GM12892 (cell line): ENCODE data around the gene OTOP2.

Experiments
- DNase-seq: peaks from one replicate; pipeline ENCODE4 v3.0.0; 2011; ENCODE audit not compliant: insufficient read length
- FAIRE-seq: peaks from 2 replicates; lab custom pipeline; 2011; peaks lifted over from hg19 to GRCh38; lab: Jason Lieb, UNC
- POLR2A ChIP-seq: IDR thresholded peaks from 2 replicates; pipeline ENCODE4 v1.6.1; 2011; ENCODE audit warnings: low read depth, low read length, control low read depth
- POLR2AphosphoS5 ChIP-seq: IDR thresholded peaks from 2 replicates; pipeline ENCODE4 v1.6.1; 2011; ENCODE audit warnings: low read depth, low read length, control low read depth
- TAF1 ChIP-seq: IDR thresholded peaks from 2 replicates; pipeline ENCODE4 v1.6.1; 2011; ENCODE audit warnings: low read depth, mild to moderate bottlenecking, control low read depth, low read length, borderline replicate concordance

The OTOP2 gene

GRCh38 chr17:74888469-74888868, 35.6 kb upstream of the OTOP2 start:
- FAIRE-seq = no peak
- DNase-seq = no peak
- no peak for TF ChIP-seq TAF1
- TF ChIP-seq POLR2AphosphoS5 = no peak
- no peak for TF ChIP-seq POLR2A

- TF ChIP-seq POLR2A (no peak), TAF1 (no peak), POLR2AphosphoS5 (no peak)
- FAIRE-seq = no peak
- DNase-seq = no peak
Observed at GRCh38 chr17:74890554-74890953, 33.5 kb upstream of the OTOP2 start.

- no peak for DNase-seq
- FAIRE-seq = no peak
- TF ChIP-seq TAF1 (no peak), POLR2AphosphoS5 (no peak), POLR2A (no peak)
Observed at GRCh38 chr17:74892013-74892841, 31.8 kb upstream of the OTOP2 start.

GRCh38 chr17:74892974-74893911, 30.8 kb upstream of the OTOP2 start, which contains the start of gene FADS6:
FADS6 (minus strand) TSS chr17:74893633; CDS start chr17:74893595, 38 bp downstream.
- no peak for FAIRE-seq
- DNase-seq = no peak
- no peak for TF ChIP-seq TAF1
- no peak for TF ChIP-seq POLR2A
- TF ChIP-seq POLR2AphosphoS5 = no peak

- TF ChIP-seq POLR2A = no peak
- no peak for TF ChIP-seq POLR2AphosphoS5
- TF ChIP-seq TAF1 = no peak
- no peak for FAIRE-seq
- DNase-seq = no peak
Observed at GRCh38 chr17:74893936-74894671, 30.0 kb upstream of the OTOP2 start.

- DNase-seq (no peak), FAIRE-seq (no peak)
- TF ChIP-seq POLR2AphosphoS5 (no peak), TAF1 (no peak), POLR2A (no peak)
Observed at GRCh38 chr17:74898376-74898946, 25.6 kb upstream of the OTOP2 start.

- TF ChIP-seq POLR2A (no peak), TAF1 (no peak), POLR2AphosphoS5 (no peak)
- FAIRE-seq = no peak
- no peak for DNase-seq
Observed at GRCh38 chr17:74900208-74900607, 23.9 kb upstream of the OTOP2 start.

GRCh38 chr17:74901353-74902135, 22.5 kb upstream of the OTOP2 start:
- no peak for TF ChIP-seq POLR2AphosphoS5
- TF ChIP-seq POLR2A = no peak
- TF ChIP-seq TAF1 = no peak
- no peak for DNase-seq
- no peak for FAIRE-seq

GRCh38 chr17:74903034-74903433, 21.0 kb upstream of the OTOP2 start:
- FAIRE-seq = no peak
- TF ChIP-seq POLR2AphosphoS5 = no peak
- TF ChIP-seq TAF1 = no peak
- no peak for TF ChIP-seq POLR2A
- no peak for DNase-seq

GRCh38 chr17:74903671-74904070, 20.4 kb upstream of the OTOP2 start:
- no peak for DNase-seq
- no peak for FAIRE-seq
- TF ChIP-seq POLR2A = no peak
- no peak for TF ChIP-seq TAF1
- no peak for TF ChIP-seq POLR2AphosphoS5
